BLaER1 (cell line): ENCODE data around the gene TMEM151A.

ENCODE experiments used
- H3K27ac ChIP-seq: shearing (Covaris generic); formaldehyde crosslinking; 2 replicates; pipeline ENCODE4 v1.8.1; 2022
- H3K27me3 ChIP-seq: shearing (Covaris generic); formaldehyde crosslinking; 2 replicates; pipeline ENCODE4 v1.8.1; 2022
- H3K36me3 ChIP-seq: shearing (Covaris generic); formaldehyde crosslinking; 2 replicates; pipeline ENCODE4 v1.8.1; 2022
- H3K4me1 ChIP-seq: shearing (Covaris generic); formaldehyde crosslinking; 2 replicates; pipeline ENCODE4 v1.8.1; 2022
- H3K4me2 ChIP-seq: shearing (Covaris generic); formaldehyde crosslinking; 2 replicates; pipeline ENCODE4 v1.8.1; 2022
- H3K4me3 ChIP-seq: shearing (Covaris generic); formaldehyde crosslinking; 2 replicates; pipeline ENCODE4 v1.8.1; 2022
- H3K9ac ChIP-seq: shearing (Covaris generic); formaldehyde crosslinking; 2 replicates; pipeline ENCODE4 v1.8.1; 2022
- H3K9me3 ChIP-seq: shearing (Covaris generic); formaldehyde crosslinking; 2 replicates; pipeline ENCODE4 v1.8.1; 2022
- H4K20me1 ChIP-seq: shearing (Covaris generic); formaldehyde crosslinking; 2 replicates; pipeline ENCODE4 v1.8.1; 2022
- Cebpa-rat ChIP-seq: shearing (Covaris generic); IDR thresholded peaks from 2 replicates; pipeline ENCODE4 v1.8.1; 2022

The TMEM151A gene

GRCh38 chr11:66266378-66267038 is 25.2 kb upstream of the TMEM151A start:
- Histone ChIP-seq H3K9ac (peak overlapping the region; percentile 69), H3K4me3 (peak overlapping the region; percentile 81), H3K4me2 (peak overlapping the region; percentile 98), H3K27me3 (no peaks in the 10 kb centered on the region), H3K36me3 (peaks cover 59% of the 10 kb centered on the region), H3K4me1 (peaks cover 25% of the 10 kb centered on the region), H4K20me1 (peaks cover 35% of the 10 kb centered on the region), H3K27ac (peak overlapping the region; percentile 63), H3K9me3 (no peaks in the 10 kb centered on the region)
- TF ChIP-seq Cebpa-rat, result no peak

- peak overlapping the region; percentile 63 for H3K27ac ChIP-seq
- peak overlapping the region; percentile 69 for H3K9ac ChIP-seq
- H3K36me3 ChIP-seq, result peaks cover 59% of the 10 kb centered on the region
Measured at GRCh38 chr11:66267039-66267378, 24.7 kb upstream of the TMEM151A start.

GRCh38 chr11:66267379-66268243 is 24.1 kb upstream of the TMEM151A start:
- peak overlapping the region; percentile 98 for H3K4me2 ChIP-seq
- H3K4me1 ChIP-seq, result peaks cover 25% of the 10 kb centered on the region
- peak overlapping the region; percentile 92 for H3K9ac ChIP-seq
- no peaks in the 10 kb centered on the region for H3K27me3 ChIP-seq
- peak overlapping the region; percentile 81 for H3K4me3 ChIP-seq
- peak overlapping the region; percentile 93 for H3K27ac ChIP-seq
- peaks cover 59% of the 10 kb centered on the region for H3K36me3 ChIP-seq
- H3K9me3 ChIP-seq, result no peaks in the 10 kb centered on the region
- peaks cover 38% of the 10 kb centered on the region for H4K20me1 ChIP-seq
- TF ChIP-seq Cebpa-rat, result no peak

More at GRCh38 chr11:66267039-66267378, 24.7 kb upstream of the TMEM151A start:
- peak overlapping the region; percentile 98 for H3K4me2 ChIP-seq
- H3K27me3 ChIP-seq, result no peaks in the 10 kb centered on the region
- peaks cover 35% of the 10 kb centered on the region for H4K20me1 ChIP-seq
- H3K4me1 ChIP-seq, result peaks cover 25% of the 10 kb centered on the region
- peak overlapping the region; percentile 81 for H3K4me3 ChIP-seq
- no peak for TF ChIP-seq Cebpa-rat
- no peaks in the 10 kb centered on the region for H3K9me3 ChIP-seq

GRCh38 chr11:66268244-66268951 is 23.3 kb upstream of the TMEM151A start, which contains the start of gene RAB1B:
TSS of gene RAB1B (plus strand) at chr11:66268639. CDS start at chr11:66268680, 41 bp downstream.
- peak within 1 kb of the TSS; percentile 92 for H3K9ac ChIP-seq
- no peaks in the 10 kb centered on the region for H3K27me3 ChIP-seq
- peaks cover 46% of the 10 kb centered on the region for H4K20me1 ChIP-seq
- H3K27ac ChIP-seq, result peak within 1 kb of the TSS; percentile 93
- H3K4me3 ChIP-seq, result peak within 1 kb of the TSS; percentile 81
- peak within 1 kb of the TSS; percentile 98 for H3K4me2 ChIP-seq
- H3K36me3 ChIP-seq, result peaks cover 59% of the 10 kb centered on the region
- TF ChIP-seq Cebpa-rat, result no peak
- no peaks in the 10 kb centered on the region for H3K9me3 ChIP-seq
- peaks cover 25% of the 10 kb centered on the region for H3K4me1 ChIP-seq

GRCh38 chr11:66268952-66269905 is 22.5 kb upstream of the TMEM151A start:
- peaks cover 59% of the 10 kb centered on the region for H3K36me3 ChIP-seq
- H3K9ac ChIP-seq, result peak overlapping the region; percentile 92
- H3K27me3 ChIP-seq, result no peaks in the 10 kb centered on the region
- no peaks in the 10 kb centered on the region for H3K9me3 ChIP-seq
- H4K20me1 ChIP-seq, result peaks cover 54% of the 10 kb centered on the region
- TF ChIP-seq Cebpa-rat, result no peak
- peak overlapping the region; percentile 93 for H3K27ac ChIP-seq
- H3K4me2 ChIP-seq, result peak overlapping the region; percentile 97
- H3K4me1 ChIP-seq, result peaks cover 25% of the 10 kb centered on the region
- H3K4me3 ChIP-seq, result peak overlapping the region; percentile 81

GRCh38 chr11:66271816-66272215 is 19.9 kb upstream of the TMEM151A start:
- Histone ChIP-seq H3K36me3 (peaks cover 63% of the 10 kb centered on the region), H3K9ac (0 out of 2 replicates have a peak overlapping the region, but pooled peaks have one; percentile 10), H3K4me3 (no peak overlapping the region), H3K27me3 (no peaks in the 10 kb centered on the region), H3K27ac (no peak overlapping the region), H4K20me1 (peaks cover 78% of the 10 kb centered on the region), H3K9me3 (no peaks in the 10 kb centered on the region), H3K4me2 (no peak overlapping the region), H3K4me1 (peaks cover 37% of the 10 kb centered on the region)
- TF ChIP-seq Cebpa-rat, result no peak

GRCh38 chr11:66272596-66272995 is 19.1 kb upstream of the TMEM151A start:
- Histone ChIP-seq H3K9me3 (no peaks in the 10 kb centered on the region), H3K4me1 (peaks cover 40% of the 10 kb centered on the region), H3K4me2 (no peak overlapping the region), H3K9ac (no peak overlapping the region), H3K36me3 (peaks cover 63% of the 10 kb centered on the region), H3K27me3 (no peaks in the 10 kb centered on the region), H4K20me1 (peaks cover 86% of the 10 kb centered on the region), H3K4me3 (no peak overlapping the region), H3K27ac (no peak overlapping the region)
- TF ChIP-seq Cebpa-rat, result no peak

- peaks cover 85% of the 10 kb centered on the region for H4K20me1 ChIP-seq
- H3K36me3 ChIP-seq, result peaks cover 63% of the 10 kb centered on the region
- H3K4me1 ChIP-seq, result peaks cover 49% of the 10 kb centered on the region
- H3K9ac ChIP-seq, result no peak overlapping the region
- H3K9me3 ChIP-seq, result no peaks in the 10 kb centered on the region
- H3K4me2 ChIP-seq, result no peak overlapping the region
- TF ChIP-seq Cebpa-rat, result no peak
- H3K4me3 ChIP-seq, result no peak overlapping the region
- no peaks in the 10 kb centered on the region for H3K27me3 ChIP-seq
- H3K27ac ChIP-seq, result no peak overlapping the region
Measured at GRCh38 chr11:66274219-66274618, 17.5 kb upstream of the TMEM151A start.

- Histone ChIP-seq H3K27ac (no peak overlapping the region), H3K4me3 (no peak overlapping the region), H3K27me3 (no peaks in the 10 kb centered on the region), H4K20me1 (peaks cover 84% of the 10 kb centered on the region), H3K9ac (no peak overlapping the region), H3K9me3 (no peaks in the 10 kb centered on the region), H3K36me3 (peaks cover 61% of the 10 kb centered on the region), H3K4me2 (no peak overlapping the region; the same call in 1 of the 2 replicates), H3K4me1 (peaks cover 47% of the 10 kb centered on the region)
- no peak for TF ChIP-seq Cebpa-rat
Measured at GRCh38 chr11:66275396-66275795, 16.3 kb upstream of the TMEM151A start.
